Activated CD8-positive, alpha-beta memory T cell treated with anti-CD3 and anti-CD28 coated beads for 4 hours (primary cell): ENCODE data around the gene MBD1.
"Not testable (repeated sequence)": the region's sequence is repeated elsewhere in the genome, so short reads cannot be mapped to it uniquely, and the experiment has no call there.

ENCODE experiments used
- DNase-seq, 2 donors: peaks; one replicate each; pipeline ENCODE4 v3.0.0-alpha.2; 2020; ENCODE audit warnings: low read depth in 2 of 2

MBD1 gene

DNA sequence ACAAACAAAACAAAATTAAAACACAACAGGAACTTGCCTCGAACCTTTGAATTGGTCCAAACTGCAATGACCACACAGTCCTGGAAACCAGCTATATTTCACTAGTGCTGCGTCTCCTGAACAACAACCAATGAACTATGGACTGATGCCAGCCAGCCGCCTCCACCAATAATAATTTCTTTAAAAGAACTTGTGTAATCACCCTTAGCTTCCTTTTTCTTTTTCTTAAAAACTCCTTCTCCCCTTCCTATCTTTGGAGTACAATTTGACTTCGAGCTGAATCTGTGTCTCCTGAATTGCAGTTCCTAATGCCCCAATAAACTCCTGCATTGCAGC is 7.8 kb upstream of the MBD1 start:
- DNase-seq, result no peak

DNA sequence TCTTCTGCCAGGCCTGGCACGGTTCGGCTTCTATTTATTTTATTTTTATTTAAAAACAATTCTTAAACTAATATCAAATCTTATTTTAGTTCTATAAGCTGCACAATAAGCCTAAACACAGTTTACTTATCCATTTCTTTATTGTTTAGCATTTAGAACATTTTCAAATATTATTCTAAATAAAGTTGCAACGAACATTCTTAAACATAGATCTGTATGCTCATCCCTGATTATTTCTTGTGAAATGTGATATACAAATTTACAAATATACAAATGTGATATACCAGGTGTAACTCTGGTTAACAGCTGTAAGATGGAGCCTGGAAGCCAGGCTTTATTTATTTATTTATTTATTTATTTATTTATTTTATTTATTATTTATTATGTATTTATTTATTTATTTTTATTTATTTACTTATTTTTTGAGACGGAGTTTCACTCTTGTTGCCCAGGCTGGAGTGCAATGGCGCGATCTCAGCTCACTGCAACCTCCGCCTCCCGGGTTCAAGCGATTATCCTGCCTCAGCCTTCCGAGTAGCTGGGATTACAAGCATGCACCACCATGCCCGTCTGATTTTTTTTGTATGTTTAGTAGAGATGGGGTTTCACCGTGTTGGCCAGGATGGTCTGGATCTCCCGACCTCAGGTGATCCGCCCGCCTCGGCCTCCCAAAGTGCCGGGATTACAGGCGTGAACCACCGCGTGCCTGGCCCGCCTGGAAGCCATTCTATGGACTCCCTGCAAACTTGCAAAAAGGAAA is 7.2 kb upstream of the MBD1 start:
- not testable (repeated sequence) for DNase-seq

DNA sequence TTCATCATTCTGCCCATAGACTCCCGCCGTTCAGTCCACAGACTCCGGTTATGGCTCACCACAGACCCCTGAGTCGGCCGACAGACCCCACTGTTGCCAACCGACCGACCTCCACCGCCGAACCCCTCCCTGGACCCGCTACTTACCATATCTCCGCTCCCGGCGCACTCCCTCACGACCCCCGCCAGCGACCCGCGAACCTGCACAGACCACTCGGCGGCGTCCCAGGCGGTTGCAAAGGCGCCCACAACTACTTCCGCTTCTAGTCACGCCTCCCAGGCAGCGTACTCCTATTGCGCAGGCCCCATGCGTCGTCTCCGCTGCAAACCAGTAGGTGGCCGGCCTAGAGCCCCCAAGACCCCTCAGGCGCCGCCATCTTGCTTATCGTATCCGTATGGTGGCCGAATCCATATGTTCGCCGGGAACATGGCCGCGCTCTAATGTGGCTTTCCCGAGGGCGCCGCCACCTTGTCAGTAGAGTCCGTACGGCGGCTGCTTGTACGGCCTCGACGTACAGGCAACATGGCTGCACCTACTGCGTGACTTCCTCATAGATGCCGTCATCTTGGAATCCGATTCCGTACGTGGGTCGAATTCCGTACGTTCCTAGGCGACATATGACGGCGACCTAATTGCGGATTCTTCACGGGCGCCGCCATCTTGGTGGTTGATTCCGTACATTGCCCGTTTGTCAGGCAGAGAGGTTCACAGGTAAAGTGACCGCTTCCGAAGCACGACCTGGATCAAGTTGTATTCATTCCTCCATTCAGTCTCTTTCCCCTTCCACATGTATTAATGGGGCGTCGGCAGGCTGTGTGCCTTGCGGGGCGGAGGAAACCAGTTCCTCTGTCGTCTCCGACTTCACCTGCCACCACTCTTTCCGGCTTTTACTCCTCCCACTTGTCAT is 6.4 kb upstream of the MBD1 start, which contains the start of gene CXXC1:
TSS of gene CXXC1 (minus strand) at position 252 of the 907 bp plus-strand sequence. CDS start at position 149, 103 bp downstream.
- peak; percentile 95 to 98 for DNase-seq

DNA sequence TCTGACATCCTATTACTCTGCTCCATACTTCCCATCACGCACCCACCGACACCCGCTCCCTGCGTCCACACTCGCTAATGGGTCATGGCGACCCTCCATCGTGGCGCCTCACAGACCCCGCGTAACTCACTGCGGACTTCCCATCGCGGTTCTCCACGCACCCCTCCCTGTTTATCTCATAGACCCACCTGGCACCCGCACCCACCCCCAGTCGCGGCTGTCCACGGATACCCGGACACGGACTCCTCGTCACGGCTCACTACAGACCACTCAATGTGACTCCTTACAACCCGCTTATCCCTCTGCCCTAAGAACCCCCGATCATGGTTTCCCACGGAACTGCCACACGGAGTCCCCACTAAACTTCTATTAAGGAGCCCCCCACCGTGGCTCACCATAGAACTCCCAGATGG is 5.7 kb upstream of the MBD1 start:
- DNase-seq, result no peak

DNA sequence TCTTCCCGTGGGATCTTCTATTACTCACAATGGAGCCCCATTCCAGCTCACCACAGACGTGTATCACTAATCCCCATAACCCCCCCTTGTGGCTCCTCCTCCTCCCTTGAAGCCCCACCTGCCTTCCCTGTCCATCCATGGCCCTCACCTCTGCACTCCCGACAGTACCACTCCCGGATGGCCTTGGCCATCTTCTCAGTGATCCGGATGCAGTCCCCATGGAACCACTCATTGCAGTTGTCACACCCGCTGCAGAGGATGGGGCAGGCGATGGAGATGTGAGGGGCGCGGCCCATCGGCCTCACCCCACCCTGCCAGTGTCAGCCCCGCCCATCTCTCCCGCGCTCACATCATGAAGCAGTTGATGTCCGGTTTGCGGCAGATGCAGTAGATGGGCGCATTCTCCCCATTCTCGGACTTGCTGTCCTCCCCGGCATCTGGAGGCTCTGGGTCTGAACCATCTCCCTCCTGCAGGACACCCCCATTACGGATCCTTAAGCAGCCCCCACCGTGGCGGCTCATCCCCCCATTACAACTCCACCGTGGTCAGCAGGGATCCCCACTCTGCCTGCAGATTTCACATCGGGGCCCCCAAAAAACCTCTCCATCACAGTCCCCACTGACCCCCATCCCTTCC is 5.2 kb upstream of the MBD1 start:
- no peak for DNase-seq

DNA sequence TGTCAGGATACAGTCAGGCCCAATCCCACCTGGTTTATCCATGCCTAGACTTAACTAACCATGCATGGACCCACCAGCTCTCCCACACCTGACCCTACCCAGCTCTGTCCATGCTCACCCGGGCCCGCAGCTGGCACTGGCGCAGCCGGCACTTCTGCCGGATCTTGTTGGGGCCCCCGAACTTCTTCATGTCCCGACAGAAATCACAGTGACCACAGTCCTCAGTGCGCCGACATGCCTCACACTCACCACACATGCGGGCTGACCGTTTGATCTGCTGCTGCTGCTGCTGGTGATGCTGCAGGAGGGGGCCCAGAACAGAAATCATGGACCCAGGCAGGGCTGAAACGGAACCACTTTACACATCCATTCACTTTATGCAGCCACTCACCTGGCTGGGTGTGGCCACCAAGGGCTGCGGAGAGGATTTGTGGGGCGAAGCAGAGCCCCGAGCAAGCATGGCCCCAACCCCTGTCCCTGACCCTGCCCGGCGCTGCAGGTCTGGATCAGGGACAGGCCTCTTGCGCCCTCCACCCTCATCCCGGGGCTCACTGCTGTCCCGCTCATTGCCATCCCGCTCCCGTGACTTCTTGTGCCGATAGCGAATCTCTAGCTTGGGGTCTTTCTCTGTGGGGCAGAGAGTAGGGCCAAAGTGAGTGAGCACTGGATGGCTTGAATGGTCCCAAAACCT is 4.5 kb upstream of the MBD1 start:
- no peak for DNase-seq

DNA sequence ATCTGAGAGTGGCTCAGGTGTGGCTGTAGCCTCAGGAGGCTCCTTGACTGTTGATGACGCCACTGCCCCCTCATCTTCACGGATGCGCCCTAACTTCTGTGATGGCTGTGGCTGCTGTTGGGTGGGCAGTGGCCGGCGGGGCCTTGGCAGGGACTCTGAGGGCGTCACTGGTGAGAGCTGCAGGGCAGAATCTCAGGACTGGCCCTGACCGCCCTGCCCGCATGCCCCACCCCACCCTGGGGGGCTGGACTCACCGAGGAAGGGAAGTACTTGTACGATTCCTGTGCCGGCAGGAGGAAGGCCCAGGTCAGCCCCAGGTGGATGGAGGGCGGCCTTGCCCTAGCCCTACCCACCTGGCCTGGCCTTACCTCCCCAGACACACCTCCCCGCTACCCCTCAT is 3.7 kb upstream of the MBD1 start:
- no peak for DNase-seq

DNA sequence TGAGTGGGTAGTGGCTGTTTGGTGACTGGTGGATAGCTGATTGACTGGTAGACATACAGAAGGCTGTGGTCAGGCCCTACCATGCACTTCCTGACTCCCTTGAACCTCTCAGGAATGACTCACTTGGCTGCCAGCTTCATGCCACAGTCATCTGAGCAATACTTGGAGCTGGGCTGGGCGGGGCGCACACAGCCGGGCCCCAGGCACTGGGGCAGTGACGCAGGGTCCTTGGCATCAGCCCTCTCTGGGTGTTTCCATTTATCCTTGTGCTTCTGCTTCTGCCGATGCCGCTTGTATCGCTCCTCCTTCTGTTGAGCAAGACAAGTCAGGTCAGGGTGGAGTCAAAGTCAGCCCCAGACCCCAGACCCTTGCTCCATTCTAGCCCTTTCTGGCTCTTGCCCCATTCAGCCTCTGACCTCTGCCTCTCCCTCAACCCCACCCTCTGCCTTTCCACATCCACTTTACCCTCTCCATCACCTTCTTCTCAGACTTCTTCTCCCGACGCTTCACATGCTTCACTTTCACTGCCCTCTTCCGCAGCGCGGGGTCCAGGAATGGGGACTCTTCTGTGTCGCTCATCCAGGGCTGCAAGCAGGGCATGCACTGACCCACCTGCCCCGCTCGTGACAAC is 3.0 kb upstream of the MBD1 start:
- no peak for DNase-seq

DNA sequence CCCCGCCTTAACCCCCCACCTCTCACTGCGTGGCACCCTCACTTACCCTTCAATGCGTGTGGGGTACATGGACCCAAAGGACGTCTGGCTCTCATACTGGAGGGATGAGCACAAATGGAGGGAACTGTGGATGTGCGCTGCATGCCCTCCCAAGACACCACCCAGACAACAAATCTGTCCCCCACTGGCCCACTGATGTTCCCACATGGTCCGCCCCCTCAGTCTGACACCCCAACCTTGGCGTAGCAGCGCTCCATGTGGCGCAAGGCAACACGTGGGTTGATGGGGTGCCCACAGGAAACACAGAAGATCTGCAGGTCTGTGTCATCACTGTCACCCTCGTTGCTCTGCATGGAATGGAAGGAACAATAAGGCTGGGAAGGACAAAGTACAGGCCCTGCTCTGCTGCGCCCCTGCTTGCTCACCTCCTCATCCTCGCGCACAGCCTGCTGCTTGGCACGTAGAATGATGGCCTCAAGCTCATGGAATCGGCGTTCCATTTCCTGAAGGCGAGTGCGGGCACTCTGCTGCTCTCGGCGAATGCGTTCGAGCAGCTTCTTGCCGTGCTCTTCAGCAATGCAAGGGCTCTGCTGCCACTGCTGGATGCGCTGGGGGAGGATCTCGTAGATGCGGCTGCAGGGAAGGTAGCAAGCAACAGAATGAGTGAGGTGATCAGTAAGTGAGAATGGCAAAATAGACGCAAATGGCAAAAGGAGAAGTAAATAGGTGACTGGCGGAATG is 2.3 kb upstream of the MBD1 start:
- no peak for DNase-seq

DNA sequence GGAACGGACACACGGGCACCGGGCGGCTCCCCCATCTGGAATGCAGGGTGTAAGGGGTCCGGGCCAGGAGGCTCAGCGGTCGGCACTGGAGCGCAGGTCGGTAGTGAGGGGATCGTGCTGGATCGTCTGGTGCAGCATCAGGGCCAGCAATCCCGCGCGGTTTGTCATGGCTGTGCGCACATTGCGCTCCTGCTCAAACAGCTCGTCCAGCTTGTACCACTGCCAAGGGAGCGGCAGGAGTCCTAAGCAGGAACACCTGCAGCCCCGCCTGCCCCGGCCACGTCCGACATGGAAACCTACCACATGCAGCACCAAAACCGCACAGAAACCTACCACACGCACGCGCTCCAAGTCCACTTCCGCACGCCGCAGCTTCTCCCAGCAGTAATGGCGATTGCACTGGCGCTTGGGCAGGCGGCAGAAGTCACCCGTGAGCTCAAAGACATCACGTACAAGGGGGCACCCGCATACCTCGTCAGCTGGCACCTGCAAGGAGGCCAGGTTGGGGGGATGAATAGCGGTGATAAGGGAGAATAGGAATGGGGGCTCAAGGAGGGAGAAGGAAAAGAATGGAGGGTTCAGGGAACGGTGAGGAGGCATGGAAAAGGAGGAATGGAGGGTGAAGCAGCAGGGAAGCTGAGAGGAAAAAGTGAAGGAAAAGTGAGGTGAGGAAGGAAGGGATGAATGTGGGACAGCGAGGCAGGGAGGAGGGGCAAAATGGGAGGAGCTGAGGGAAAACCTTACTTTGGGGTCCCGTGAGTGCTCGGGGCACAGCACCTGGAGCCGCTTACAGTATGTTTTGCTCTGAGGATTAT is 1.4 kb upstream of the MBD1 start:
- no peak for DNase-seq

DNA sequence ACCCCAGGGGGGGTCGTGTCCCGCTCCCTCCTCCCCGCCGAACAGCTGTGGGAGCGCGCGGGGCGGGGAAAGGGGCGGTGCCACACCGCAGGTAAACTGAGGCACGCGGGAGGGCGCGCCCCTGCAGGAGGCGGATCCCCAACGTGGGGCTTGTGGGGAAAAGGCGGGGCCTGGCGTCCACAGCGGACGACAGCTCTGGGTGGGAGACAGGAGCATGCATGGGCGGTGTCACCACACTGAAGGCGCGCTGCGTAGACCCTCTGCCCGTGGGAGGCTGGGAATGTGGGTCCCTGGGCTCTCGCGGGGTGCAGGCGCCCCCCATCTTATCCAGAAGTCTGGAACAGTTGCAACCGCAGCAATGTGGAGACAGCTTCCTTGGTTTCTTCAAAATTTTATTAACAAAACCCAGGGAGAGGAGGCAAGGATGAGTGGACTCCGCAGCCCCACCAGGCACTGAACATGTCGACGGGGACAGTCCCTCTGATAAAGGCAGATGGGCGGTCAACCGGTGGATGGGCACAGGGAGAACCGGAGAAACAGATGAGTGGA is 723 bp upstream of the MBD1 start:
- no peak for DNase-seq

DNA sequence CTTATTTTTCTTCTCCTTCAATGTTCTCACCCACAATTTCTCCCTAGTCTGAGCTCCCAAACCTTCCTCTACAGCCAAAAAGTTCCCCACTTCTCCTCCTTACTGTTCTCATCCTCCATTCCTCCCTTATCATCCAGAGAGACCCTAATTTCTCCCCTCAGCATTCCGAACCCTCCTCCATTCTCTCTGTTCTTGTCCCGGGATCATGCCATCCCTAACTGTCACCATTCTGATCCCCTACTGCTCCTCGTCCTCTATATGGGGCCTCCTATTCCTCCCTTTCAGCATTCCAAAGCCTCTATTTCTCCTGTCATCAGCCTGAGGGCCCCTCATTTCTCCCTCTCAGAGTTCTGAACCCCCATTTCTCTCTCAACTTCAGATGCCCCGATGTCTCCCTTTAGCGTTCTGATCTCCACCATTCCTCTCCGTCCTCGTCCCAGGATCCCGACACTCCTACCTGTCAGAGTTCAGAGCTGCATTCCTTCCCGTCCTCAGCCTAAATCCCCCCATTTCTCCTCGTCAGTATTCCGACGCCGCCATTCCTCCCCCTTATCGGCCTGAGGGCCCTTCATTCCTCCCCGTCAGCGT is 522 bp downstream of the MBD1 start:
- DNase-seq, result no peak

DNA sequence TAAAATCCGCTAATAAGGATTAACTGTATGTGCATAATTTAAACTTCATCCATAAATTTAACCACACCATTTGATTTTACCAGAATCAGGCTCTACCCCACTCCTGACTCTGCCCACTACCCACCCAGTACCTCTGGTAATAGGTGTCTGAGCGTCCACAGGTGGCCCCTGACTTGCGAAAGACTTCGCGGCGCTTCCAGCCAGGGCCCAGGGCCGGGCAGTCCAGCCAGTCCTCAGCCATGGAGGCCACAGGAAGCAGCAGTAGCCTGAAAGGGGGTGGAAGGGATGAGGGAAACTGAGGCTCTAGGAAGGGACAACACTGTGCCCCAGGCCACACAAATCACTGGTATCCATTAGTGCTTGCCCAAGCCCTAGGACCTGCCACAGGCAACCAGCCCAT is 1.6 kb downstream of the MBD1 start:
- no peak for DNase-seq

DNA sequence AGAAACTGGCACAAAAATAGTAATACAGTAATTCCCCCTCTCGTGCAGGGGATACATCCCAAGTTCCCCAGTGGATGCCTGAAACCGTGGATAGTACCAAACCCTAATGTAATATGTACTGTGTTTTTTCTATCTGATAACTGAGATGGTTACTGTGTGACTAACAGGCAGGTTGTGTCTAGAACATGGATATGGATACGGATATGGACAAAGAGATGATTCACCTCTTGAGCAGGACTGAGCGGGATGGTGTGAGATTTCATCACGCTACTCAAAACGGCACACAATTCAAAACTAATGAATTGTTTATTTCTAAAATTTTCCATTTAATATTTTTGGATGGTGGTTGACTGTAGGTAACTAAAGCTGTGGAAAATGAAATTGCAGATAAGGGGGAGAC is 3.4 kb downstream of the MBD1 start:
- no peak for DNase-seq

DNA sequence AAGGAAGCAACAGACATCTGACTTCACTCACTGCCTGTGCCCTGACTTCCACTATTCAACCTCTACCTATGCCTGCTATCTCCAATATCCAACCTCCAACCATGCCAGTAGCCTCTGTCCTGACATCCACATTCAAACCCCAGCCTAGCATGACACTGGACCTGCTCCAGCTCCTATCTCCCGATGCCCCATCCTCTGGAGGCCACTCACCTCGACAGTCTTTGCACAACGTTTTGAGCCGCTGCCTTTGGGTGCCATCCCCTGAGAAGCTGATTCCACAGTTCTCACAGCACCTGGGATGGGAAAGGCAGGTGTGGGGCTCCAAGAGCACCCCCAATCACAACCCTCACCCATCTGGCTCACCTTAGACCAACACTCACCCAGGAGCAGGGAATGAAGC is 4.9 kb downstream of the MBD1 start:
- no peak for DNase-seq

DNA sequence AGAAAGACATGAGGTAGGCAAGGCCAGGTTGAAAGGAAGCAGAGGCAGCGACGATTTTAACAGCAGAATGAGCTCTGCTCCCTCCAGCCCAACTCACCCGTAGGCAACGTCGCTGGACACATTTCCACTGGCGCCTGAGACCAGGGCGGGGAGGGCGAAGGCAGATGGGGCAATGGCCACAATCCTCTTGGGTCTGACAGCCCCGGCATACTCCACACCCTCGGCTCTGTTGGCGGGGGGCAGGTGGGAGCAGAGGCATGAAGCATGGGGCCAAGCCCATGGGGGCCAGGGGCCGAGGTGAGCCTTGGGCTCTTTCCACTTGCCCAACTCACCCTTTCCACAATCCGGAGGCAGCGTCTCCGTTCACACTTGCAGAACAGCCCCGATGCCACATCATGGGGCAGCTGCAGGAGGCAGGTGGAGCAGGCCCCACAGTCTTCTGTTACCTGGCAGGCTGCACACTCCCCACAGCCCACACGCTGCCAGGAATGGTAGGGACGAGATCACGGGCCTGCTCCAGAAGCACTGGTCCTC is 5.8 kb downstream of the MBD1 start:
- no peak for DNase-seq

DNA sequence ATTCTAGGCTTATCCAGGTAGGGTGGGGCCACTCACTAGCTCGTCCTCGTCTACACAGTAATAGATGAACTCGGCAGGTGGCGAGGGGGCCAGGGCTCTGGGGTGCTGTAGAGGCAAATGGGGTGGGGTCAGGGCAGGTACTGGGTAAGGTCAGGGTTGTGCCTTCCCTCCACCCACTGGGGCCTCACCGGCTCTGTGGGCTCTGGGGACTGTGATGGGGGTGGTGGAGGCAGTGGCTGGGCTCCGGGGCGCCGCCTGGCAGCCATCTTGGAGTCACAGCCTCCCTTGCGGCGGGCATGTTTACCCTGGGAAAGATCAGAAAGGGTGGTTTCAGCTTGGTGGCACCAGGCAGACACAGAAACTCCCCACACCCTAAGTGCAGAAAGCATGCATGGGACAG is 6.4 kb downstream of the MBD1 start:
- DNase-seq, result no peak

DNA sequence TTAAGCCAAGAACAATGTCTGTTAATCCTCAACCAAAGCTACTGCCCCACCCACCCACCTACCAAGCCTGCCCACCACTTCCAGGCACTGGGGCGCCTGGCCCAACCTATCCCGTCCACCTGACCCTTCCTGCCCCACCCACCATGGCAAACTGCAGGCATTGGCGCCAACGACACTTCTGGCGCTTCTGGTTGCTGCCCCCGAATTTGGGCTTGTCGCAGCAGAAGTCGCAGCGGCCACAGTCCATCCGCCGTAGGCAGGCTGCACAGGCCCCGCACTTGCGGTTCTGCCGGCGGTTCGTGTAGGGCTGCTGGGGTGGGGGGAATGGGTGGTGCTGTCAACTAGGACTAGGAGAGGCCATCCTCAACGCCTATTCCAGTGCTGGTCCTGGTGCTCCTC is 7.3 kb downstream of the MBD1 start:
- DNase-seq, result no peak
